Measurements from ENCODE around the gene GIMAP8.
A peak's percentile ranks its signal among the peaks of the same experiment; 100 is the strongest.

GIMAP8 gene

GRCh38 chr7:150411606-150412005 is 38.8 kb upstream of the GIMAP8 start:
- DNase-seq (ENCODE audit: low spot score): peak; percentile 10

GRCh38 chr7:150412016-150412415 is 38.4 kb upstream of the GIMAP8 start:
- DNase-seq (ENCODE audit: low spot score): peak; percentile 12

- peak; percentile 14 for DNase-seq (ENCODE audit: low spot score)
These were observed 37.6 kb upstream of the GIMAP8 start for GRCh38 chr7:150412518-150413488.

GRCh38 chr7:150413640-150414081 is 36.8 kb upstream of the GIMAP8 start:
- peak; percentile 10 for DNase-seq (ENCODE audit: low spot score)

GRCh38 chr7:150415161-150416153 is 35.0 kb upstream of the GIMAP8 start:
- peak; percentile 11 for DNase-seq (ENCODE audit: low spot score)

GRCh38 chr7:150417239-150417638 is 33.2 kb upstream of the GIMAP8 start:
- peak; percentile 3 for DNase-seq (ENCODE audit: low spot score)

- peak; percentile 4 for DNase-seq (ENCODE audit: low spot score)
These were observed 32.6 kb upstream of the GIMAP8 start for GRCh38 chr7:150417863-150418262.

- DNase-seq (ENCODE audit: low spot score): peak; percentile 5
These were observed 30.2 kb upstream of the GIMAP8 start for GRCh38 chr7:150420242-150420641.

GRCh38 chr7:150420987-150421674 is 29.3 kb upstream of the GIMAP8 start:
- DNase-seq (ENCODE audit: low spot score): peak; percentile 89

GRCh38 chr7:150421831-150422230 is 28.6 kb upstream of the GIMAP8 start:
- peak; percentile 16 for DNase-seq (ENCODE audit: low spot score)

GRCh38 chr7:150425670-150426069 is 24.8 kb upstream of the GIMAP8 start:
- no peak for DNase-seq (ENCODE audit: low spot score)

- peak; percentile 14 for DNase-seq (ENCODE audit: low spot score)
These were observed 21.6 kb upstream of the GIMAP8 start for GRCh38 chr7:150428671-150429451.

GRCh38 chr7:150429699-150430098 is 20.7 kb upstream of the GIMAP8 start:
- no peak for DNase-seq (ENCODE audit: low spot score)

- peak; percentile 18 for DNase-seq (ENCODE audit: low spot score)
These were observed 19.9 kb upstream of the GIMAP8 start for GRCh38 chr7:150430465-150431085.

GRCh38 chr7:150431839-150432658 is 18.4 kb upstream of the GIMAP8 start:
- DNase-seq (ENCODE audit: low spot score): no peak

- peak; percentile 15 for DNase-seq (ENCODE audit: low spot score)
These were observed 17.2 kb upstream of the GIMAP8 start for GRCh38 chr7:150432915-150433892.

GRCh38 chr7:150434240-150434639 is 16.2 kb upstream of the GIMAP8 start:
- DNase-seq (ENCODE audit: low spot score): no peak

- no peak for DNase-seq (ENCODE audit: low spot score)
These were observed 15.4 kb upstream of the GIMAP8 start for GRCh38 chr7:150435047-150435389.

All from D341Med (cell line).